Liver (tissue), 3 donors: ENCODE data around the gene ADORA2A.

ENCODE experiments used
- CTCF ChIP-seq: fragments of 150-350 bp; IDR thresholded peaks from 2 replicates; pipeline ENCODE4 v1.5.1; 2017; ENCODE audit warnings: improper control_type of control experiment, low read depth, low read length; ENCODE audit not compliant: missing input control
- EGR1 ChIP-seq, 2 donors: IDR thresholded peaks; 2 replicates each; pipeline ENCODE4 v1.6.1; 2016 to 2018; ENCODE audit warnings: antibody characterized with exemption in 2 of 2, low read depth in 2 of 2
- FOXA1 ChIP-seq: IDR thresholded peaks from 2 replicates; pipeline ENCODE4 v1.6.1; 2016; ENCODE audit warnings: antibody characterized with exemption
- GABPA ChIP-seq, 2 donors: IDR thresholded peaks in 1 of 2; conservative IDR thresholded peaks in 1 of 2; 2 replicates each; pipeline ENCODE4 v1.6.1; 2016; ENCODE audit warnings: antibody characterized with exemption in 2 of 2, mild to moderate bottlenecking in 1 of 2, moderate library complexity in 1 of 2
- HNF4G ChIP-seq: IDR thresholded peaks from 2 replicates; pipeline ENCODE4 v1.6.1; 2016; ENCODE audit warnings: antibody characterized with exemption
- JUND ChIP-seq, 2 donors: IDR thresholded peaks; 2 replicates each; pipeline ENCODE4 v1.6.1; 2016; ENCODE audit warnings: antibody characterized with exemption in 2 of 2
- RAD21 ChIP-seq, 2 donors: IDR thresholded peaks; 2 replicates each; pipeline ENCODE4 v1.6.1; 2016; ENCODE audit warnings: antibody characterized with exemption in 2 of 2, mild to moderate bottlenecking in 2 of 2
- RXRA ChIP-seq, 2 donors: IDR thresholded peaks; 2 replicates each; pipeline ENCODE4 v1.6.1; 2017 to 2018; ENCODE audit warnings: antibody characterized with exemption in 2 of 2, mild to moderate bottlenecking in 1 of 2
- SP1 ChIP-seq: IDR thresholded peaks from 2 replicates; pipeline ENCODE4 v1.6.1; 2018; ENCODE audit warnings: antibody characterized with exemption, mild to moderate bottlenecking
- TAF1 ChIP-seq: conservative IDR thresholded peaks from 2 replicates; pipeline ENCODE4 v1.6.1; 2016; ENCODE audit warnings: antibody characterized with exemption, mild to moderate bottlenecking
- YY1 ChIP-seq: IDR thresholded peaks from 2 replicates; pipeline ENCODE4 v1.6.1; 2016; ENCODE audit warnings: antibody characterized with exemption, mild to moderate bottlenecking
- TF ChIP-seq, protein P1 (sequence below): IDR thresholded peaks from 2 replicates; pipeline ENCODE4 v1.6.1; 2016; ENCODE audit warnings: antibody characterized with exemption, mild to moderate bottlenecking
- TF ChIP-seq, protein P2 (sequence below): IDR thresholded peaks from 2 replicates; pipeline ENCODE4 v1.6.1; 2016; ENCODE audit warnings: antibody characterized with exemption
- TF ChIP-seq, protein P3 (sequence below): IDR thresholded peaks from 2 replicates; pipeline ENCODE4 v1.6.1; 2016; ENCODE audit warnings: antibody characterized with exemption
- donor health status: healthy.
- donor health status: healthy.

DNA sequence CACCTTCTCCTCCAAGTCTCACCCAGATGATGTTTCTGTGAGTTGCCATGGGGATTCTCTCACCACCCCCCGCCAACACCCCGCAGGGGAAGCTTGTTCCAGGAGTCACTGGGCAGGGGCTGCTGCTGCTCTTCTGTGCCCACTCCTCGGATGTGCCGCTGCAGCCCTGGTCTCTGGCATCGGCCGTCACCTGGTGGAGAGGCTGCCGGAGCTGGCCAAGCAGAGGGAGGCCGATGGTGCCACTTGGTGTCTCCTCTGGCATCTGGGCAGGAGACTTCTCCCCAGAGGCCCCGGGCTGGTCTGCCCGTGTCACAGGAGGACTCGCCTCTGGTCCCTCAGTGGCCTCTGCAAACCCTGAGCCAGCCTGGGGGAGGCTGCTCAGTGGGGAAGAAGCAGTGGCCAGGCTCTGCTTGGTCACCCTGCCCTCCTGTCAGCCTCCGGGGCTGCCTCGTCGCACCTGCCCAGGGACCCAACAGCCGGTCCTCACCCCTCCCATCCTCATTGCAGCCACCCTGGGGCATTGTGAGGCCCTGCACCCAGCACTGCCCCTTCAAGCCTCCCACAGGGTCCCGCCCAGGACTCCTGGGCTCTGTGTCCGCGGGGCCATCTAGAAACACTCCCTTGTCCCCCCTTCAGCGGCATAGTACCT lies 424 bp upstream of the ADORA2A start:
- TF ChIP-seq, protein P1, sequence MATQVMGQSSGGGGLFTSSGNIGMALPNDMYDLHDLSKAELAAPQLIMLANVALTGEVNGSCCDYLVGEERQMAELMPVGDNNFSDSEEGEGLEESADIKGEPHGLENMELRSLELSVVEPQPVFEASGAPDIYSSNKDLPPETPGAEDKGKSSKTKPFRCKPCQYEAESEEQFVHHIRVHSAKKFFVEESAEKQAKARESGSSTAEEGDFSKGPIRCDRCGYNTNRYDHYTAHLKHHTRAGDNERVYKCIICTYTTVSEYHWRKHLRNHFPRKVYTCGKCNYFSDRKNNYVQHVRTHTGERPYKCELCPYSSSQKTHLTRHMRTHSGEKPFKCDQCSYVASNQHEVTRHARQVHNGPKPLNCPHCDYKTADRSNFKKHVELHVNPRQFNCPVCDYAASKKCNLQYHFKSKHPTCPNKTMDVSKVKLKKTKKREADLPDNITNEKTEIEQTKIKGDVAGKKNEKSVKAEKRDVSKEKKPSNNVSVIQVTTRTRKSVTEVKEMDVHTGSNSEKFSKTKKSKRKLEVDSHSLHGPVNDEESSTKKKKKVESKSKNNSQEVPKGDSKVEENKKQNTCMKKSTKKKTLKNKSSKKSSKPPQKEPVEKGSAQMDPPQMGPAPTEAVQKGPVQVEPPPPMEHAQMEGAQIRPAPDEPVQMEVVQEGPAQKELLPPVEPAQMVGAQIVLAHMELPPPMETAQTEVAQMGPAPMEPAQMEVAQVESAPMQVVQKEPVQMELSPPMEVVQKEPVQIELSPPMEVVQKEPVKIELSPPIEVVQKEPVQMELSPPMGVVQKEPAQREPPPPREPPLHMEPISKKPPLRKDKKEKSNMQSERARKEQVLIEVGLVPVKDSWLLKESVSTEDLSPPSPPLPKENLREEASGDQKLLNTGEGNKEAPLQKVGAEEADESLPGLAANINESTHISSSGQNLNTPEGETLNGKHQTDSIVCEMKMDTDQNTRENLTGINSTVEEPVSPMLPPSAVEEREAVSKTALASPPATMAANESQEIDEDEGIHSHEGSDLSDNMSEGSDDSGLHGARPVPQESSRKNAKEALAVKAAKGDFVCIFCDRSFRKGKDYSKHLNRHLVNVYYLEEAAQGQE: no peak
- TF ChIP-seq RXRA (IDR thresholded peaks at IDR 0.05) (no peak), CTCF (no peak), RAD21 (IDR thresholded peaks at IDR 0.05) (no peak), EGR1 (IDR thresholded peaks at IDR 0.05; ENCODE audit: low read depth in 2 of 2) (no peak), GABPA (IDR thresholded peaks at IDR 0.05 in 1 of 2, conservative IDR thresholded peaks at IDR 0.05 in 1 of 2) (no peak), FOXA1 (no peak), YY1 (no peak), SP1 (no peak), HNF4G (no peak), JUND (IDR thresholded peaks at IDR 0.05) (no peak), TAF1 (no peak)
- TF ChIP-seq, protein P2, sequence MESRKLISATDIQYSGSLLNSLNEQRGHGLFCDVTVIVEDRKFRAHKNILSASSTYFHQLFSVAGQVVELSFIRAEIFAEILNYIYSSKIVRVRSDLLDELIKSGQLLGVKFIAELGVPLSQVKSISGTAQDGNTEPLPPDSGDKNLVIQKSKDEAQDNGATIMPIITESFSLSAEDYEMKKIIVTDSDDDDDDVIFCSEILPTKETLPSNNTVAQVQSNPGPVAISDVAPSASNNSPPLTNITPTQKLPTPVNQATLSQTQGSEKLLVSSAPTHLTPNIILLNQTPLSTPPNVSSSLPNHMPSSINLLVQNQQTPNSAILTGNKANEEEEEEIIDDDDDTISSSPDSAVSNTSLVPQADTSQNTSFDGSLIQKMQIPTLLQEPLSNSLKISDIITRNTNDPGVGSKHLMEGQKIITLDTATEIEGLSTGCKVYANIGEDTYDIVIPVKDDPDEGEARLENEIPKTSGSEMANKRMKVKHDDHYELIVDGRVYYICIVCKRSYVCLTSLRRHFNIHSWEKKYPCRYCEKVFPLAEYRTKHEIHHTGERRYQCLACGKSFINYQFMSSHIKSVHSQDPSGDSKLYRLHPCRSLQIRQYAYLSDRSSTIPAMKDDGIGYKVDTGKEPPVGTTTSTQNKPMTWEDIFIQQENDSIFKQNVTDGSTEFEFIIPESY: no peak
- TF ChIP-seq, protein P3, sequence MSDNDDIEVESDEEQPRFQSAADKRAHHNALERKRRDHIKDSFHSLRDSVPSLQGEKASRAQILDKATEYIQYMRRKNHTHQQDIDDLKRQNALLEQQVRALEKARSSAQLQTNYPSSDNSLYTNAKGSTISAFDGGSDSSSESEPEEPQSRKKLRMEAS: no peak
